Endodermal cell (in vitro differentiated cells): Measurements from ENCODE around the gene SLCO2A1. TPM values are rescaled to one million over a fixed set of nuclear protein-coding genes. Genes with fewer than 3 reads are reported as not detected.

ENCODE experiments used
- DNase-seq: peaks from one replicate; pipeline ENCODE4 v3.0.0-alpha.2; 2017
- H3K27ac ChIP-seq: 2 replicates; pipeline ENCODE4 v1.5.1; 2013; ENCODE audit warnings: mild to moderate bottlenecking, low read depth, low read length, moderate library complexity
- H3K27me3 ChIP-seq: 2 replicates; pipeline ENCODE4 v1.6.1; 2013; ENCODE audit warnings: mild to moderate bottlenecking, low read length, moderate library complexity; ENCODE audit not compliant: insufficient read depth, control insufficient read depth, poor library complexity, severe bottlenecking
- H3K36me3 ChIP-seq: 2 replicates; pipeline ENCODE4 v1.7.0; 2013; ENCODE audit warnings: mild to moderate bottlenecking, low read length, moderate library complexity; ENCODE audit not compliant: control insufficient read depth, insufficient read depth
- H3K4me1 ChIP-seq: one replicate; pipeline ENCODE4 v1.7.0; 2013; ENCODE audit warnings: low read length; ENCODE audit not compliant: control insufficient read depth, insufficient read depth
- H3K4me3 ChIP-seq: 2 replicates; pipeline ENCODE4 v1.5.1; 2013; ENCODE audit warnings: mild to moderate bottlenecking, low read length, moderate library complexity
- H3K9ac ChIP-seq: 2 replicates; pipeline ENCODE4 v1.6.1; 2013; ENCODE audit warnings: mild to moderate bottlenecking, low read length, moderate library complexity; ENCODE audit not compliant: poor library complexity, severe bottlenecking; ENCODE audit errors: extremely low read depth
- H3K9me3 ChIP-seq: 2 replicates; pipeline ENCODE4 v1.6.1; 2013; ENCODE audit warnings: mild to moderate bottlenecking, low read length, moderate library complexity; ENCODE audit not compliant: control insufficient read depth
- H3K27ac Mint-ChIP-seq: 2 replicates; pipeline ENCODE4 v1.8.0; 2020; ENCODE audit warnings: mixed read lengths
- H3K27me3 Mint-ChIP-seq: 2 replicates; pipeline ENCODE4 v1.8.0; 2021; ENCODE audit warnings: mild to moderate bottlenecking, mixed read lengths; ENCODE audit not compliant: insufficient read depth
- H3K36me3 Mint-ChIP-seq: 2 replicates; pipeline ENCODE4 v1.8.0; 2020; ENCODE audit warnings: low read depth, mixed read lengths
- H3K4me1 Mint-ChIP-seq: 2 replicates; pipeline ENCODE4 v1.8.0; 2020; ENCODE audit warnings: mixed read lengths
- H3K4me3 Mint-ChIP-seq: 2 replicates; pipeline ENCODE4 v1.8.0; 2020; ENCODE audit warnings: mild to moderate bottlenecking, moderate library complexity, mixed read lengths
- H3K9me3 Mint-ChIP-seq: 2 replicates; pipeline ENCODE4 v1.8.0; 2020; ENCODE audit warnings: mild to moderate bottlenecking, mixed read lengths
- WGBS, 2 experiments: methylation state at CpG; one replicate each; pipeline versions ENCODE4 v1.1.5 to v1.1.7; 2013; ENCODE audit warnings: missing lambda C conversion rate in 2 of 2, mixed read lengths in 1 of 2; ENCODE audit not compliant: insufficient coverage in 1 of 2, insufficient read length in 1 of 2; 5-methylcytosine and 5-hydroxymethylcytosine counted together
- total RNA-seq, 2 donors: library from RNA; stranded (reverse); fragmentation: NEBNext Ultra II Directional in 1 of 2; extraction: Animal tissue kit (Norgen Biotek cat#: 25700) in 1 of 2; gene quantifications; 2 replicates in 1 of 2; 3 replicates in 1 of 2; pipeline ENCODE4 v1.2.1, GENCODE V29; 2021
- TF ChIP-seq, protein P1 (sequence below): fragments of 200-600 bp; sonication (generic); conservative IDR thresholded peaks from 2 replicates; pipeline ENCODE4 v1.5.0; 2021; ENCODE audit warnings: antibody characterized with exemption, mild to moderate bottlenecking

The SLCO2A1 gene
- total RNA-seq, 2 donors from 2014 or later, result 126 to 134 TPM

DNA sequence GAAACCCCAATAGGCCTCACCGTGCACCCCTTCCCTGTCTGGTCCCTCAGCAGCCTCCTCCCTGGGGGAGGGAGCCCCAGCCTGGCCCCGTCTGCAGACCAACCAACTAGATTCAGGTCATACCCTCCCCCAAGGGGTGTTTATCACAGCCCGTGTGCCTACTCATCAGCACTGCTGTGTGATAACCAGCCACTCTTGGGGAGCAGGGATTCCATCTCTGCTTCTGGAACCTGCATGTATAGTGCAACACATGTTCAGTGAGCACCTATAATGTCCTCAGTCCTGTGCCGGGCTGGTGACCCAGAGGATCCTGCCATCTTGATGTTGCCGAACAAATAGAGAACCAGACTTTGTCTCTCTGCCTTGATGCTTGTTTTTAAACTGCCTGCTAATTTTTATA lies 6.6 kb upstream of the SLCO2A1 start:
- Histone ChIP-seq H3K27me3 (no peaks in the 10 kb centered on the region), H3K27ac (no peak overlapping the region), H3K4me3 (no peak overlapping the region), H3K4me1 (peaks cover 9% of the 10 kb centered on the region), H3K36me3 (no peaks in the 10 kb centered on the region), H3K9ac (no peak overlapping the region), H3K9me3 (peaks cover 8% of the 10 kb centered on the region)
- no peak for DNase-seq
- WGBS, 2 experiments, result 95 to 100% methylated on average over 4 to 5 of the region's 5 CpGs
- Mint-ChIP-seq H3K4me3 (no peak overlapping the region), H3K27me3 (peaks cover 10% of the 10 kb centered on the region), H3K9me3 (peaks cover 5% of the 10 kb centered on the region), H3K27ac (no peak overlapping the region), H3K4me1 (peaks cover 28% of the 10 kb centered on the region), H3K36me3 (no peaks in the 10 kb centered on the region)
- TF ChIP-seq, protein P1, sequence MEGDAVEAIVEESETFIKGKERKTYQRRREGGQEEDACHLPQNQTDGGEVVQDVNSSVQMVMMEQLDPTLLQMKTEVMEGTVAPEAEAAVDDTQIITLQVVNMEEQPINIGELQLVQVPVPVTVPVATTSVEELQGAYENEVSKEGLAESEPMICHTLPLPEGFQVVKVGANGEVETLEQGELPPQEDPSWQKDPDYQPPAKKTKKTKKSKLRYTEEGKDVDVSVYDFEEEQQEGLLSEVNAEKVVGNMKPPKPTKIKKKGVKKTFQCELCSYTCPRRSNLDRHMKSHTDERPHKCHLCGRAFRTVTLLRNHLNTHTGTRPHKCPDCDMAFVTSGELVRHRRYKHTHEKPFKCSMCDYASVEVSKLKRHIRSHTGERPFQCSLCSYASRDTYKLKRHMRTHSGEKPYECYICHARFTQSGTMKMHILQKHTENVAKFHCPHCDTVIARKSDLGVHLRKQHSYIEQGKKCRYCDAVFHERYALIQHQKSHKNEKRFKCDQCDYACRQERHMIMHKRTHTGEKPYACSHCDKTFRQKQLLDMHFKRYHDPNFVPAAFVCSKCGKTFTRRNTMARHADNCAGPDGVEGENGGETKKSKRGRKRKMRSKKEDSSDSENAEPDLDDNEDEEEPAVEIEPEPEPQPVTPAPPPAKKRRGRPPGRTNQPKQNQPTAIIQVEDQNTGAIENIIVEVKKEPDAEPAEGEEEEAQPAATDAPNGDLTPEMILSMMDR, result no peak

GRCh38 chr3:134035836-134036235 lies 6.1 kb upstream of the SLCO2A1 start:
- no peak for DNase-seq
- TF ChIP-seq, protein P1, result no peak
- WGBS, 2 experiments, result 89 to 96% methylated on average over 6 to 8 of the region's 8 CpGs
- Mint-ChIP-seq H3K4me1 (peaks cover 28% of the 10 kb centered on the region), H3K4me3 (no peak overlapping the region), H3K9me3 (peaks cover 3% of the 10 kb centered on the region), H3K27ac (no peak overlapping the region), H3K27me3 (peaks cover 14% of the 10 kb centered on the region), H3K36me3 (no peaks in the 10 kb centered on the region)
- H3K4me1 ChIP-seq, result peaks cover 9% of the 10 kb centered on the region
- no peak overlapping the region for H3K27ac ChIP-seq
- no peak overlapping the region for H3K4me3 ChIP-seq
- no peaks in the 10 kb centered on the region for H3K36me3 ChIP-seq
- H3K27me3 ChIP-seq, result no peaks in the 10 kb centered on the region
- no peak overlapping the region for H3K9ac ChIP-seq
- peaks cover 3% of the 10 kb centered on the region for H3K9me3 ChIP-seq

DNA sequence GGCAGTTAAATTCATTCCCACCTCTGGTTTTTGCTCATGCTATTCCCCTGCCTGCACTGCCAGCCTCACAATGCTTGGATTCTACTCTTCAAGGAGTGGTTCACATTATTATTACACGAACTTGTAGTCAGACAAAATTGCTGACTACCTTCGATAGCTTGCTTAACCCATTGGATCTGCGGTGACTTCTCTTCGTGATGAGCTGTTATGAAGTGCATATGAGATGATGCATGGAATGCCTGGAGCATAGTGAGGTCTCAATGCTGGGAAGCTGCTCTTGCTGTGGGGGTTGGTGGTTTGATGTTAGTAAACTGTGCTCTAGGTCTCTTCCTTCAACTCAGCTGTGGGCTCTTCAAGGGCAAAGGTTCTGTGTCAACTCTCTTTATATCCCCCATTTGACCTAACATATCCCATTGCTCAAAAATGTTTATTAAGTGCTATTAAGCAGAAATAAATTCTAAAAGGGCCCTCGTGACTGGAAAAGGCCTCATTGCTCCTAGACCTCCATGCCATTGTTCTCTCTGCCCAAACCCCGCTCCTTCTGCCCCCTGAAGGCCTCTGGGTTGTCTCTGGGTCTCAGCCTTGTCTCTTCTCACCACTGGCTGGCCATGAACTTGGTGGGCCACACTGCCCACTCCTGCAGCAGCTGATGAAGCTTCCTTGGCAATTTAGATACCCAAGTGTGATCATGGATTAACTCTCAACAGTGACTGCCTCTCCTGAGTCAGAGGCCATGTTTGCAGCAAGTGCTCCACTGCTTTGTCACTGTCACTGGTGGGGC lies 4.5 kb upstream of the SLCO2A1 start:
- TF ChIP-seq, protein P1, result no peak
- H3K27ac Mint-ChIP-seq, result no peak overlapping the region
- Histone ChIP-seq H3K27ac (no peak overlapping the region), H3K4me3 (no peak overlapping the region), H3K36me3 (no peaks in the 10 kb centered on the region), H3K4me1 (peaks cover 6% of the 10 kb centered on the region), H3K9me3 (no peaks in the 10 kb centered on the region), H3K27me3 (peaks cover 2% of the 10 kb centered on the region), H3K9ac (no peak overlapping the region)
- H3K4me1 Mint-ChIP-seq, result peaks cover 21% of the 10 kb centered on the region
- DNase-seq, result no peak
- no peaks in the 10 kb centered on the region for H3K36me3 Mint-ChIP-seq
- WGBS, 2 experiments, result 93 to 100% methylated on average over 4 to 6 of the region's 6 CpGs
- no peak overlapping the region for H3K4me3 Mint-ChIP-seq
- H3K9me3 Mint-ChIP-seq, result no peaks in the 10 kb centered on the region
- H3K27me3 Mint-ChIP-seq, result peaks cover 16% of the 10 kb centered on the region
